HG03342 (cell line): ENCODE data around the gene ALKAL2.

Experiments
- ATAC-seq: cut with Tn5 transposase; IDR thresholded peaks from one replicate; pipeline ENCODE4 v1.9.1; 2021; ENCODE audit warnings: mild to moderate bottlenecking, moderate library complexity; ENCODE audit not compliant: unreplicated experiment

ALKAL2 gene

DNA sequence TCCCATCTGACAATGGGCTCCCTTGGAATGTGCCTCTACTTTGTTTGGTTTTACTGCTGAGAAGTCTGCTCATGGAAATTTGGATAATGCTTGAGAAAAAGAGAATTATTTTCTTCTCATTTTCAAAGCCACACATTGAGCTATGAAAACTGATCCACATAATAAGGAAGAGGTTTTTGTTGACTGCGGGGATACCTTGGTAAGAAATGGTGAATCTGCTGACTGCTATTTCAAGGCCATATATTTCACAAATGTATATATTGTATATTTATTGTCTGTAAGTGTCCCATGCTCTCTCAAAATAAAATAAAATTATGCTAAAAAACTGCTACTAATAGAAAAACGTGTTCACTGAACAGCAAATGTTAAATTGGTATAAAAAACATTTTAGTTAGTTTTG, 39.2 kb downstream of the ALKAL2 start:
- ATAC-seq = no peak

DNA sequence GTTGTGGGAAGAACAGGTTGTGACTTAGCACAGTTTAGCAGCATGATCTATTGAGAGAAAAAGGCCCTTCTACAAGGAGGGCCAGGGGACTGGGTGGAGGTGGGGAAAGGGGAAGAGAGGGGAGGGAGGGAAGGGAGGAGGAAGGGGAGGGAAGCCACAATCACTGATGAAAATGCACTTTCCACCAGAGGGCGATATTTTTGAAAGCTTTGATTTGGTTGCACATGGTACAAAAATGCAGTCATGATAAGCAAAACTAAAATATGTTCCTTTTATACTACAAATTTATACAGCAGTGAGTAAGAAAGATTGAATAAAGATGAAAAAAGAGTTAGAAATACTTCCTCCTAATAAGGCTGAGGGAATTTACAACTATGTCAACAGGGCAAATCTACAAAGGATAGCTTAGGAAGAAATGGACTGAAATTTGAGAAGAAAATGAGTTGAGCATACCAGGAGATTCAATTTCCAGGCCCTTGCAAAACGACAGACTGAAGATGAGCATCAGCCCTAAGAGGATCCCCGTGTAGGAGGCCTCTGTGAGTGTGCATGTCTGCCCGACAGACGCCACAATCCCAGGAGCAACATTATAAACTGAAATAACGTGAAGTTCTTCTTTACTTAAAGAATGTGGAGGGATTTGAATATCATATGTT, 41.3 kb downstream of the ALKAL2 start:
- ATAC-seq = no peak

DNA sequence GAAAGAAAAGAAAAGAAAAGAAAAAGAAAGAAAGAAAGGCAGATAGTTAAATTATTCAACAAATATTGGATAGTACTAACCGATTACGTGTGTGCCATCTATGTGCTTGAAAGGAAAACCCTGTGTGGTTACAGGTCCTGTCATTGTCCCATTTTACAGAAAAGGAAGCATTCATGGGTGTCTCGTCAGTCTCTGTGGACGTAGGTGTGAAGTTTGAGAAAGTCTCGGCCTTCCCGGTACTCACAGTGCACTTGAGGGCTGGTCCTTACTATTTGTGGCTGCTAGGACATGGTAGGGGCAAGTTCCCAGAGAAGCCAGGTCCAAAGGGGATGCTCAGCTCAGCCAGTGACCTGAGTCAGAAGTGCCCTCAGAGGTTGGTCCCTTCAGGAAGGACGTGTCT, 43.3 kb downstream of the ALKAL2 start:
- no peak for ATAC-seq

DNA sequence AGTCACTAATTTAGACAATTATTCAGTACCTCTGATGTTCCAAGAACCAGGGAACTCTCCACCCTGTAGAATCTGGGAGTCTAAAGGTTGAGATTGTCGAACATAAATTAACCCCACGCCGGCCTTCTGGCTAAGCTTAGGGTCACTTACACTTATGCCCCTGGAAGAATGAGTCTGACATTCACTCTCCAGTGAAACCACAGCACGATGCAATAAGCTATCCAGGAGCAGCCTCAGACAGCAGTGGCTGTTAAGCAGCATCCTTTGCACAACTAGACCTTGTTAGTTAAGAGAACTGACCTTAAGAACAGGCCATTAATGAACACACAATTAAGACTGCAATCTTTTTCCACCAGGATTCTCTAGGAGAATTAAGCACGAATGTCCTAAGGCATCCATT, 49.0 kb downstream of the ALKAL2 start:
- ATAC-seq = no peak

- ATAC-seq = no peak
Observed at GRCh38 chr2:238431-238830, 49.5 kb downstream of the ALKAL2 start.

- ATAC-seq = no peak
Observed at GRCh38 chr2:237878-238277, 50.0 kb downstream of the ALKAL2 start.

DNA sequence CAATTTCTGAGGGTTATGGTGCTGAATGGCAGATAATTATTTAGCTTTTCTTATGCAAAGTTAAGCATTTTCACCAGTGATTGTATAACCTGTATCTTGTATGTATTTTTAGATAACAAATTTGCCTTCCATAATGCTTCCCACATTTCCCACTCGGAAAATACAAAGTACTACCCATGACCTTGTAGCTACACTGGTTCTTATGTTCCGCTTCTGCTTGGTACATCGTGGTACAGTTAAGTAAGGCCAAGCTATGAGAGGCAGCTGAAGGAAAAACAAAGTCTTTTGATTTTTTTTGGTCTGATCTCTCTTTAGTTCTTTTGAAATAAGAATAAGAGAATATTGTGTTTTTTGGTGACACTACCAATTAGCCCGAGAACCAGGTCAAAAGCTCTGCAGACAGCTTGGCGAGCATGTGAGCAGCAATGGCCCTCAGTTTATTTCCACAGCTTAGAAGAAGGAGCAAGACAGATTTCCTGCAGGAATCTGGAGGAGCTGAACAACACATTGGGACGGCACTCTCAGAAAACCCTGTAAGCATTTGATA, 50.8 kb downstream of the ALKAL2 start:
- ATAC-seq = no peak

- no peak for ATAC-seq
Observed at GRCh38 chr2:234421-234820, 53.5 kb downstream of the ALKAL2 start.

- no peak for ATAC-seq
Observed at GRCh38 chr2:233030-233429, 54.9 kb downstream of the ALKAL2 start.

DNA sequence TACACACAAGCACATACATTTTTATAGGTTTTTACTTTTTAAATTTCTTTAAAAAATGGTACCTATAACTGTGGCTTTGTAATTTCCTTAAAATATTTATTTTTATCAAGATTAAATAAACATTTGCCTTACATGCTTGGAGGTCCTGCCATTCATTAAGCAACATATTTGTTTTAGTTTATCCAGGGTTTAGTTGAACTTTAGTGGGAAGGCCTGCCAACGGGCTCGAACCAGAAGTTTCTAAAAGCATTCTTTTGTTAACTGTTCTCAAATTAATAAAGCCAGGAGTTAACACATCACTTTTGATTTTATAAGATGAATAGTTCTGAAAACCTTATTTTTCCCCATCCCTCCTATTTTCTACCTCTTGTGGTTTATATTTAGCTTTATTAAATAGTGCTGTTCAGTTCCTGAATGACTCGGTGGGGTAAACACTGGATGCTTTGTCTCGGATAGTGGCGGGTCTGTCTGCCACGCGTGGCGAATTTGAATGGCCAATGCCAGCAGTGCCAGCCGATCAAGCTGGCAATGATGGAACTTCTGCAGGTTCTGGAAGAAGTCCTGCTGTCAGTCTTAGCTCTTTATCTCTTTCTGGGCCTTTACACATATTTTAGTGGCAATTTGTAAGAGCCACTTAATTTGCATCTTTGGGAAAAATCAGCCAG, 56.2 kb downstream of the ALKAL2 start:
- ATAC-seq = no peak
